Common myeloid progenitor, CD34-positive (primary cell): ENCODE measurements around the gene DRGX.

Source experiments
- CTCF ChIA-PET: fragments of 350-600 bp; sonication (Branson Sonifier 250); formaldehyde crosslinking; loops from one replicate; lab custom pipeline; 2021; ENCODE audit warnings: antibody characterized with exemption; lab: Charles Lee
- POLR2A ChIA-PET: fragments of 350-600 bp; sonication (Branson Sonifier 250); formaldehyde crosslinking; loops from one replicate; lab custom pipeline; 2021; ENCODE audit warnings: antibody characterized with exemption; lab: Charles Lee
- DNase-seq, 3 donors: peaks; one replicate each; pipeline versions ENCODE4 v3.0.0 to v3.0.0-alpha.2; 2013
- H3K27ac ChIP-seq, 2 experiments: 1 replicate in 1 of 2; 2 replicates in 1 of 2; pipeline ENCODE4 v1.7.0; 2013; ENCODE audit warnings: inconsistent platforms in 2 of 2, low read length in 2 of 2, mild to moderate bottlenecking in 2 of 2, low read depth in 1 of 2, moderate library complexity in 1 of 2; ENCODE audit not compliant: severe bottlenecking in 2 of 2, insufficient read depth in 1 of 2, poor library complexity in 1 of 2
- H3K27me3 ChIP-seq, 5 experiments: replicated peaks in 2 of 5; 1 replicate in 3 of 5; 2 replicates in 2 of 5; pipeline versions ENCODE4 v1.6.1 to v1.7.0; 2013; ENCODE audit warnings: low read length in 4 of 5, mild to moderate bottlenecking in 2 of 5, moderate library complexity in 2 of 5, inconsistent platforms in 1 of 5; ENCODE audit not compliant: insufficient read depth in 5 of 5, control insufficient read depth in 4 of 5
- H3K36me3 ChIP-seq, 4 experiments: 1 replicate in 2 of 4; 2 replicates in 2 of 4; pipeline versions ENCODE4 v1.6.1 to v1.7.0; 2013; ENCODE audit warnings: low read length in 3 of 4, control low read depth in 1 of 4, mild to moderate bottlenecking in 1 of 4; ENCODE audit not compliant: control insufficient read depth in 4 of 4, insufficient read depth in 4 of 4
- H3K4me1 ChIP-seq, 4 experiments: 1 replicate in 3 of 4; 2 replicates in 1 of 4; pipeline versions ENCODE4 v1.6.1 to v1.7.1; 2013; ENCODE audit warnings: low read length in 3 of 4, mild to moderate bottlenecking in 3 of 4, control low read depth in 1 of 4, inconsistent platforms in 1 of 4, moderate library complexity in 1 of 4; ENCODE audit not compliant: control insufficient read depth in 4 of 4, insufficient read depth in 4 of 4; ENCODE audit errors: control extremely low read depth in 1 of 4
- H3K4me3 ChIP-seq, 7 experiments: 1 replicate in 4 of 7; 2 replicates in 3 of 7; pipeline versions ENCODE4 v1.5.1 to v1.7.0; 2013; ENCODE audit warnings: mild to moderate bottlenecking in 7 of 7, low read length in 6 of 7, moderate library complexity in 6 of 7, inconsistent platforms in 2 of 7, low read depth in 2 of 7, control low read depth in 1 of 7; ENCODE audit not compliant: insufficient read depth in 4 of 7, control insufficient read depth in 1 of 7; ENCODE audit errors: extremely low read depth in 1 of 7
- H3K9me3 ChIP-seq, 5 experiments: 1 replicate in 4 of 5; 2 replicates in 1 of 5; pipeline versions ENCODE4 v1.6.1 to v1.7.1; 2013; ENCODE audit warnings: low read length in 4 of 5, mild to moderate bottlenecking in 2 of 5, inconsistent platforms in 1 of 5, low read depth in 1 of 5, moderate library complexity in 1 of 5; ENCODE audit not compliant: control insufficient read depth in 4 of 5, insufficient read depth in 2 of 5; ENCODE audit errors: control extremely low read depth in 1 of 5
- WGBS: methylation state at CpG from one replicate; pipeline ENCODE4 v1.1.5; 2013; ENCODE audit not compliant: insufficient coverage; 5-methylcytosine and 5-hydroxymethylcytosine counted together

The DRGX gene

DNA sequence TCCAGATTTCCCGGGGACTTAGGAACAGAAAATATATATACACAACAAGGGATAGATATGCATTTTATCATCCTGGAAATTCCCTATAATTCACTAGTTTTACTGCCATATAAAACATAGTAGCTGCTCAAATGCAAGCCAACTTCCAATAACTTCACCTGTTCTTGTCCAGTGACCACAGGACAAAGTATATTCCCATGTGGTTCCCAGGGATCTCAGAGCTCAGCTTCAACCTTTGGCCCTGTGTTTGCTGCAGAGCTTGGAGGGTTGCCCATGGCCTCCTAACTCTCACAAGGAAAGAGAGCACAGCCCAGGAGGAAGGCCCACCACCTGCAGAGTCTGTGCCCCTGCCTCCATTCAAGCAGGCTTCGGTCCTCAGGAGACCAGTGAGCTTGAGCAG lies 4.5 kb upstream of the DRGX start:
- WGBS: 71% methylated on average over 1 of the region's 2 CpGs
- Histone ChIP-seq H3K27ac (no peak overlapping the region), H3K9me3 (peaks cover 0 to 3% (median 0%) of the 10 kb centered on the region in 5 experiments), H3K36me3 (no peaks in the 10 kb centered on the region), H3K4me1 (peaks cover 0 to 25% (median 22%) of the 10 kb centered on the region in 4 experiments), H3K27me3 (peaks cover 19 to 85% (median 40%) of the 10 kb centered on the region in 5 experiments), H3K4me3 (no peak overlapping the region)
- ChIA-PET CTCF (interaction anchor here (0.7 to 1.3 kb wide), 2 partner anchors 14 to 112 kb away, joined by 3 read pairs; no protein-coding TSS in a partner anchor), POLR2A (no interaction called here)
- no peak for DNase-seq

DNA sequence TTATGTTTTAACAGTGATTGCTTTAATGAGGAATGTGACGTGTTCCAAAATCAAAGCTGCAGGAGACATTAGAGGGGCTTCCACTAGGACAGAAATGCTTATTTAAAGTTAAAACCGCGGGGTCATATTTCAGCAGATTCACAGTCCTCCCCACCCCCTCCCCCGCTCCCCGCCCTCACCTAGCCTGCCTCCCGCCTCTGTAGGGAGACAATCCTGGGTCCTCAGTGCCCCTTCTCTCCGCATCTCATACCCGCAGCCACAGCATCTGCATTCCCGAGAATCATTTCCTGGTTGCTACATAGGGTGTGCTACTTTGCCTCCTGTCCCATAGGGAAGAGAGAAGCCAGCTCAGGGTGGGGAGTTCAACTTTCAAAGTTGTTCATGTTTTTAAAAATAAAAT lies 3.1 kb upstream of the DRGX start:
- H3K4me1 ChIP-seq: peaks cover 0 to 31% (median 25%) of the 10 kb centered on the region in 4 experiments
- WGBS: 13% methylated on average over 2 of the region's 9 CpGs
- no peak overlapping the region for H3K4me3 ChIP-seq
- DNase-seq: no peak
- H3K27me3 ChIP-seq: peaks cover 19 to 95% (median 48%) of the 10 kb centered on the region in 5 experiments
- H3K27ac ChIP-seq: no peak overlapping the region
- ChIA-PET CTCF (interaction anchor here (1.3 to 2.2 kb wide), 2 partner anchors 8 to 113 kb away, joined by 3 to 7 read pairs; no protein-coding TSS in a partner anchor), POLR2A (no interaction called here)
- H3K36me3 ChIP-seq: no peaks in the 10 kb centered on the region
- peaks cover 0 to 3% (median 0%) of the 10 kb centered on the region in 5 experiments for H3K9me3 ChIP-seq

DNA sequence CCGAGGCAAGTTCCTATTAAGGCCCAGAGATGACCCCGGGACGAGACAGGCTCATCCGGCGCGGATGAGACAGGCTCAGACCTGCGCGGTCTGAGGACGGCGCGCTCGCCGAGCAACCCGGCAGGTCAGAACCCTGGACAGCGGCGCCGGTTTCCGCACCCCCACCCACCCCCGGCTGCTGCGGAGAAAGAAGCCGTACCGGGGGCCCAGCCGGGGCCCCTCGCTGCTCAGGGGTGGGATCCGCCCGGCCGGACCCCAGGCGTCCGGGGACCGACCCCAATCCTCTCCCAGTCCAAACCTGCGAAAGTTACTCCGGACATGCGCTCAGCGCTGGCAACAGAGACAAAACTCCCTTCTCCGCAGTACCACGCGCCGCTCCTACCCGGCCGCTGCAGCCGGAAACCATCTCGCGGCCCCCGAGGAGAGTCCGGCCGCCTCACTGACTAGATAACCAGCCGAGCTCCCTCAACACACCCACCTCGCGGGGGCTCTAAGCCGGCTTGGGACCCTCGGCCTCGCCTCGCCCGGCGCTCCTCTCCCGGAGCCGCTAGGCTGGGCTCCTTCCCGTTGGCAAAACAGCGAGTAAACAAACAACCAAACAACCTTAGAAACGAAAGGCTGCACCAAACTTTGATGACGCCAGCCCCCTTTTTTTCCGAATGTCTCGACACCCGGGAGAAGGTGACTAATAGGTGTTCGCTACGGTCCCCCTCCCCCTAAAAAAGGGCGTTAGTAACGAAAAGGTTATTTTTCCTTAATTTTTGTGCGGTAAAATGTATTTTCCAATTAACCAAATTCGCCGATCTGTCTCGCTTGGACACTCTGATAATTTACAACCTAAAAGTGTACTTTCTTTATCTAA lies 2.3 kb upstream of the DRGX start:
- peak in 2 of 3 donors; percentile 71 to 72 for DNase-seq
- POLR2A ChIA-PET: no interaction called here
- Histone ChIP-seq H3K9me3 (peaks cover 0 to 3% (median 0%) of the 10 kb centered on the region in 5 experiments), H3K4me1 (peaks cover 0 to 31% (median 25%) of the 10 kb centered on the region in 4 experiments), H3K4me3 (peak overlapping the region in 4 of 7 experiments; percentile 25 to 57 (median 44)), H3K36me3 (no peaks in the 10 kb centered on the region), H3K27ac (no peak overlapping the region), H3K27me3 (peaks cover 19 to 98% (median 54%) of the 10 kb centered on the region in 5 experiments)
- 1% methylated on average over 42 of the region's 72 CpGs for WGBS
- CTCF ChIA-PET: interaction anchor here (2.2 kb wide), 1 partner anchor 9 kb away, joined by 7 read pairs; no protein-coding TSS in a partner anchor

GRCh38 chr10:49397036-49397999 lies 1.4 kb upstream of the DRGX start:
- Histone ChIP-seq H3K27me3 (peaks cover 19 to 98% (median 52%) of the 10 kb centered on the region in 5 experiments), H3K36me3 (no peaks in the 10 kb centered on the region), H3K9me3 (peaks cover 0 to 3% (median 0%) of the 10 kb centered on the region in 5 experiments), H3K27ac (no peak overlapping the region), H3K4me1 (peaks cover 0 to 31% (median 25%) of the 10 kb centered on the region in 4 experiments), H3K4me3 (peak overlapping the region in 3 of 7 experiments; percentile 19 to 57 (median 25))
- CTCF ChIA-PET: interaction anchor here (2.2 kb wide), 1 partner anchor 10 kb away, joined by 7 read pairs; no protein-coding TSS in a partner anchor
- DNase-seq: peak in 1 of 3 donors; percentile 18
- 5% methylated on average over 59 of the region's 61 CpGs for WGBS
- POLR2A ChIA-PET: no interaction called here

DNA sequence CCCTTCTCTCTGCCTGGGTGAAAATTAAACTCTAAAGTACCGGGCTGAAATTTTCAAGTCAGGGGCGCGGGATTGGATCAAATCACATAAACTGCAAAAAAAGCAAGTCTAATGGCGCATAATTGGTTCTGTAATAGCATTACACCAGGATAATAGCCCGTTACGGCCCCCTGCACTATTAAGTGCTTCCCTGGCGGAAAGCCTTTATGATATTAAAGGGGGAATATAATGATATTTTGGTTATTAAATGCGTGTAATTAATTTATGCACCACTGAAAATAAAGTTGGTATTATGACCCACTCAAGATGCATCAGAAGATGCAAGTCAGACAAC lies 744 bp upstream of the DRGX start:
- no peak for DNase-seq
- H3K27me3 ChIP-seq: peaks cover 19 to 98% (median 48%) of the 10 kb centered on the region in 5 experiments
- 11% methylated on average over 5 of the region's 8 CpGs for WGBS

DNA sequence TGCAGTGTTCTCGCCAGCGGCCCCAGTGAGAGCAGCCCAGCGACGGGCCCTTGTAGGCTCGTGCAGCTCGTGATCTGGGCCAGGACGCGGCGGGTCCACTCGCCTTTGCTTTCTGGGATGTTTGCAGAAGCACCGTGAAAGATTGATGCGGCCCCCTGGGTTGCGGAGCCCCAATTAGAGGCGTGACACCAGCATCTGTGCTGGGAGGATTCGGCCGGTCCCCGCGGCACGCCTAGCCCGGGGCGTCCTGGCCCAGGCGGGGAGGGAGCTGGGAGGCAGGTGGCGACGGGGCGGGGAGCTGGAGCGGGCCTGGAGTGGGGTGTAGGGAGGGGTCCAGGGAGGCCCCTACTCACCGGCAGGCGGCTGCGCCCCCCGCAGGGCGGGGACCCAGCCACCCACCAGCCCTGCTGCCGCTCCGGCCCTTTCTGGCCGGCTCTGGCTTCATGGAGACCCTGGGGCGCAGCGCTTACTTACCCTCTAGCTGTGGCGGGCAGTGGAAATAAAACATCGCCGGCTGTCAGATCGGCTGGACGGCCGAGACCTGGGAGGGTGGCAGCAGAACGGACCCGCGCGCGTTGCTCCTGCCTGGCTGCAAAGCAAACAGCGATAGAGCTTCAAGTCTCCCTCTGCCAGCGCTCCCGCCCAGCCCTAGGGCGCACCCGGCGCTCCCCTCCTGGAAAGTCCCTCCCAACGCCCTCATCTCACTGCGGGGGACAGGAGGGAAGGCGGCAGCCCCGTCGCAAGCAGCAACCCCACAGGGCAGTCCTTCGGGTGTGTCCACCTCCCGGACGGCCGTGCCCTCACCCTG lies 752 bp downstream of the DRGX start:
- Histone ChIP-seq H3K27ac (no peak overlapping the region), H3K9me3 (no peaks in the 10 kb centered on the region), H3K4me1 (peaks cover 0 to 31% (median 25%) of the 10 kb centered on the region in 4 experiments), H3K4me3 (peak overlapping the region in 1 of 7 experiments; percentile 9), H3K27me3 (peaks cover 17 to 99% (median 51%) of the 10 kb centered on the region in 5 experiments), H3K36me3 (no peaks in the 10 kb centered on the region)
- ChIA-PET POLR2A (no interaction called here), CTCF (interaction anchor here (1.9 kb wide), 1 partner anchor 12 kb away, joined by 4 read pairs; no protein-coding TSS in a partner anchor)
- 5% methylated on average over 45 of the region's 62 CpGs for WGBS
- DNase-seq: peak in 2 of 3 donors; percentile 20 to 32

More for the DNA sequence above, 744 bp upstream of the DRGX start:
- Histone ChIP-seq H3K27ac (no peak overlapping the region), H3K4me1 (peaks cover 0 to 31% (median 25%) of the 10 kb centered on the region in 4 experiments), H3K4me3 (no peak overlapping the region), H3K9me3 (peaks cover 0 to 3% (median 0%) of the 10 kb centered on the region in 5 experiments), H3K36me3 (no peaks in the 10 kb centered on the region)
- ChIA-PET CTCF (no interaction called here), POLR2A (no interaction called here)
